Stimulated activated CD8-positive, alpha-beta memory T cell treated with anti-CD3 and anti-CD28 coated beads, Interleukin-12 subunit alpha, Interleukin-12 subunit beta, amount 100 ng/mL, for 24 hours (primary cell): ENCODE measurements around the gene SPDYE16.
"Not testable (repeated sequence)": the region's sequence is repeated elsewhere in the genome, so short reads cannot be mapped to it uniquely, and the experiment has no call there.

Experiments used
- DNase-seq: peaks from one replicate; pipeline ENCODE4 v3.0.0-alpha.2; 2020; ENCODE audit errors: extremely low read depth

The SPDYE16 gene

GRCh38 chr7:76504351-76505167, 38.5 kb downstream of the SPDYE16 start:
- not testable (repeated sequence) for DNase-seq

- not testable (repeated sequence) for DNase-seq
Observed at GRCh38 chr7:76503244-76503643, 39.9 kb downstream of the SPDYE16 start.

GRCh38 chr7:76502836-76503235, 40.3 kb downstream of the SPDYE16 start:
- DNase-seq = not testable (repeated sequence)

- DNase-seq = not testable (repeated sequence)
Observed at GRCh38 chr7:76502224-76502623, 40.9 kb downstream of the SPDYE16 start.

GRCh38 chr7:76499924-76500241, 43.2 kb downstream of the SPDYE16 start:
- DNase-seq = not testable (repeated sequence)

- DNase-seq = not testable (repeated sequence)
Observed at GRCh38 chr7:76499201-76499923, 43.7 kb downstream of the SPDYE16 start.

- not testable (repeated sequence) for DNase-seq
Observed at GRCh38 chr7:76498583-76499200, 44.4 kb downstream of the SPDYE16 start.

- DNase-seq = not testable (repeated sequence)
Observed at GRCh38 chr7:76497918-76498582, 45.0 kb downstream of the SPDYE16 start.

GRCh38 chr7:76495717-76496116, 47.4 kb downstream of the SPDYE16 start:
- DNase-seq = not testable (repeated sequence)

- DNase-seq = not testable (repeated sequence)
Observed at GRCh38 chr7:76492139-76492538, 51.0 kb downstream of the SPDYE16 start.

GRCh38 chr7:76487969-76488368, 55.1 kb downstream of the SPDYE16 start:
- DNase-seq = not testable (repeated sequence)

- DNase-seq = not testable (repeated sequence)
Observed at GRCh38 chr7:76486618-76487017, 56.5 kb downstream of the SPDYE16 start.

- not testable (repeated sequence) for DNase-seq
Observed at GRCh38 chr7:76485822-76486610, 57.1 kb downstream of the SPDYE16 start.

- not testable (repeated sequence) for DNase-seq
Observed at GRCh38 chr7:76484456-76484855, 58.6 kb downstream of the SPDYE16 start.

GRCh38 chr7:76483081-76483480, 60.0 kb downstream of the SPDYE16 start:
- DNase-seq = not testable (repeated sequence)

- not testable (repeated sequence) for DNase-seq
Observed at GRCh38 chr7:76482660-76483059, 60.4 kb downstream of the SPDYE16 start.
